HEK293 (cell line): Measurements from ENCODE around the gene PRKCQ.

ENCODE experiments used
- CTCF ChIA-PET: fragments of 350-600 bp; formaldehyde crosslinking; extraction: SDS; loops from one replicate; lab custom pipeline; 2021; ENCODE audit warnings: antibody characterized with exemption; lab: Yijun Ruan, JAX
- POLR2A ChIA-PET: fragments of 300-600 bp; formaldehyde crosslinking; extraction: SDS; loops from one replicate; lab custom pipeline; 2020; ENCODE audit warnings: antibody characterized with exemption, inconsistent platforms; lab: Yijun Ruan, JAX
- H3K27ac ChIP-seq: fragments of 200-500 bp; sonication (Bioruptor generic); 2 replicates; pipeline ENCODE4 v1.5.1; 2014; ENCODE audit warnings: low read depth, low read length, control low read depth, inconsistent platforms; ENCODE audit errors: extremely low read depth
- H3K36me3 ChIP-seq, 2 experiments: fragments of 200-500 bp in 1 of 2; sonication (Bioruptor generic) in 1 of 2; 1 replicate in 1 of 2; 2 replicates in 1 of 2; pipeline ENCODE4 v1.5.1; 2014 to 2017; ENCODE audit warnings: inconsistent platforms in 2 of 2, low read length in 2 of 2; ENCODE audit not compliant: control insufficient read depth in 2 of 2, insufficient read depth in 1 of 2
- H3K4me1 ChIP-seq: fragments of 200-500 bp; sonication (Bioruptor generic); 2 replicates; pipeline ENCODE4 v1.5.1; 2014; ENCODE audit warnings: mild to moderate bottlenecking, low read length, inconsistent platforms; ENCODE audit not compliant: control insufficient read depth, insufficient read depth
- H3K4me3 ChIP-seq: 2 replicates; pipeline ENCODE4 v1.5.1; 2011; ENCODE audit warnings: low read depth, mild to moderate bottlenecking, control low read depth, low read length, moderate library complexity
- H3K9me3 ChIP-seq: fragments of 200-500 bp; sonication (Bioruptor generic); 2 replicates; pipeline ENCODE4 v1.5.1; 2014; ENCODE audit warnings: low read depth, low read length, inconsistent platforms; ENCODE audit not compliant: control insufficient read depth, insufficient read depth
- SCRT1 ChIP-seq: fragments of 450-650 bp; formaldehyde crosslinking; IDR thresholded peaks from 2 replicates; pipeline ENCODE4 v1.5.1; 2016; ENCODE audit warnings: missing biosample characterization, missing genetic modification characterization, borderline replicate concordance
- ZBTB20 ChIP-seq: fragments of 450-650 bp; formaldehyde crosslinking; IDR thresholded peaks from 2 replicates; pipeline ENCODE4 v1.5.1; 2016; ENCODE audit warnings: missing biosample characterization, missing genetic modification characterization
- ZBTB48 ChIP-seq: fragments of 450-650 bp; formaldehyde crosslinking; IDR thresholded peaks from 2 replicates; pipeline ENCODE4 v1.5.1; 2016; ENCODE audit warnings: missing biosample characterization, missing genetic modification characterization
- ZFP3 ChIP-seq: fragments of 450-650 bp; formaldehyde crosslinking; IDR thresholded peaks from 2 replicates; pipeline ENCODE4 v1.5.1; 2016; ENCODE audit warnings: low read depth, missing biosample characterization, missing genetic modification characterization
- ZFP37 ChIP-seq: fragments of 450-650 bp; formaldehyde crosslinking; IDR thresholded peaks from 2 replicates; pipeline ENCODE4 v1.5.1; 2016; ENCODE audit warnings: missing biosample characterization, missing genetic modification characterization
- ZFP69B ChIP-seq: fragments of 450-650 bp; formaldehyde crosslinking; IDR thresholded peaks from 2 replicates; pipeline ENCODE4 v1.5.1; 2016; ENCODE audit warnings: missing biosample characterization, missing genetic modification characterization
- ZNF202 ChIP-seq: fragments of 450-650 bp; formaldehyde crosslinking; IDR thresholded peaks from 2 replicates; pipeline ENCODE4 v1.5.1; 2016; ENCODE audit warnings: missing biosample characterization, missing genetic modification characterization, borderline replicate concordance
- ZNF214 ChIP-seq: fragments of 450-650 bp; formaldehyde crosslinking; IDR thresholded peaks from 2 replicates; pipeline ENCODE4 v1.5.1; 2017; ENCODE audit warnings: missing biosample characterization, mild to moderate bottlenecking, missing genetic modification characterization, borderline replicate concordance
- ZNF248 ChIP-seq: fragments of 450-650 bp; formaldehyde crosslinking; IDR thresholded peaks from 2 replicates; pipeline ENCODE4 v1.5.1; 2017; ENCODE audit warnings: missing biosample characterization, missing genetic modification characterization
- ZNF280D ChIP-seq: fragments of 450-650 bp; formaldehyde crosslinking; IDR thresholded peaks from 2 replicates; pipeline ENCODE4 v1.5.1; 2016; ENCODE audit warnings: missing biosample characterization, missing genetic modification characterization
- ZNF341 ChIP-seq: fragments of 450-650 bp; formaldehyde crosslinking; IDR thresholded peaks from 2 replicates; pipeline ENCODE4; 2016; ENCODE audit warnings: low read depth, missing biosample characterization, missing genetic modification characterization
- ZNF473 ChIP-seq: fragments of 450-650 bp; formaldehyde crosslinking; IDR thresholded peaks from 2 replicates; pipeline ENCODE4 v1.5.1; 2017; ENCODE audit warnings: missing biosample characterization, missing genetic modification characterization
- ZNF626 ChIP-seq: fragments of 450-650 bp; sonication (Bioruptor Pico); formaldehyde crosslinking; IDR thresholded peaks from 2 replicates; pipeline ENCODE4 v1.5.1; 2018; ENCODE audit warnings: missing biosample characterization, missing genetic modification characterization, inconsistent platforms
- ZNF76 ChIP-seq: fragments of 450-650 bp; formaldehyde crosslinking; IDR thresholded peaks from 2 replicates; pipeline ENCODE4; 2016; ENCODE audit warnings: low read depth, missing biosample characterization, missing genetic modification characterization, borderline replicate concordance
- TF ChIP-seq, protein P1 (sequence below): fragments of 450-650 bp; formaldehyde crosslinking; IDR thresholded peaks from 2 replicates; pipeline ENCODE4 v1.5.1; 2016; ENCODE audit warnings: missing biosample characterization, missing genetic modification characterization
- TF ChIP-seq, protein P2 (sequence below): fragments of 450-650 bp; formaldehyde crosslinking; IDR thresholded peaks from 2 replicates; pipeline ENCODE4 v1.5.1; 2017; ENCODE audit warnings: missing biosample characterization, missing genetic modification characterization
- TF ChIP-seq, protein P3 (sequence below): IDR thresholded peaks from 2 replicates; pipeline ENCODE4 v1.6.1; 2011; ENCODE audit warnings: mild to moderate bottlenecking, low read depth, low read length, borderline replicate concordance
- TF ChIP-seq, protein P4 (sequence below): fragments of 450-650 bp; formaldehyde crosslinking; IDR thresholded peaks from 2 replicates; pipeline ENCODE4 v1.5.1; 2016; ENCODE audit warnings: missing biosample characterization, missing genetic modification characterization

PRKCQ gene

GRCh38 chr10:6499974-6500373 lies 80.1 kb downstream of the PRKCQ start (continued):
- no peak for TF ChIP-seq ZFP37 (tag by site-specific recombination)
- TF ChIP-seq, all 188 proteins: peak for 0

DNA sequence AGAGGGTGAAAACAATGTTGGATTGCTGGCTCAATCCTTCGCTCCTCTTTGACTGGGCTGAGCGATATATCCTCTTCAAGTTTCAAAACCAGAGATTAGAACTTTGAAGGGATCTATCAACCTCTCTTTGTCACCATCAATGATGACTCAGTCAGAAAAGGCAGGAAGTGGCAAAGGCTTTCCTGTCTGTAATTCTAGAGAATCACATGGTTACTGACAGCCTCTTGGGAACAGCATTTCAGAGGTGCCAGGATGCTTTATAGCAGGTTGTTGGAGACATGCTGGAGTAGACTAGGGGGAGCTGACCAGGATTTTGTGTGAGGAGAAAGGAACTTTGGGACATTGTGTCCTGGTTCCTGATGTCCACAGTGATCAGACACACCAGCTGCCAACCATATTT lies 81.3 kb downstream of the PRKCQ start:
- Histone ChIP-seq H3K9me3 (no peaks in the 10 kb centered on the region), H3K27ac (no peak overlapping the region), H3K4me1 (no peaks in the 10 kb centered on the region), H3K36me3 (peaks cover 0 to 12% of the 10 kb centered on the region in 2 experiments; a peak in 1 of 3 replicates), H3K4me3 (no peak overlapping the region)
- POLR2A ChIA-PET = no interaction called here
- no peak for TF ChIP-seq ZNF280D (tag by site-specific recombination)
- no peak for TF ChIP-seq ZFP3 (tag by site-specific recombination)
- TF ChIP-seq, protein P1, sequence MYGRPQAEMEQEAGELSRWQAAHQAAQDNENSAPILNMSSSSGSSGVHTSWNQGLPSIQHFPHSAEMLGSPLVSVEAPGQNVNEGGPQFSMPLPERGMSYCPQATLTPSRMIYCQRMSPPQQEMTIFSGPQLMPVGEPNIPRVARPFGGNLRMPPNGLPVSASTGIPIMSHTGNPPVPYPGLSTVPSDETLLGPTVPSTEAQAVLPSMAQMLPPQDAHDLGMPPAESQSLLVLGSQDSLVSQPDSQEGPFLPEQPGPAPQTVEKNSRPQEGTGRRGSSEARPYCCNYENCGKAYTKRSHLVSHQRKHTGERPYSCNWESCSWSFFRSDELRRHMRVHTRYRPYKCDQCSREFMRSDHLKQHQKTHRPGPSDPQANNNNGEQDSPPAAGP = no peak
- TF ChIP-seq ZBTB48 = no peak
- TF ChIP-seq, protein P2, sequence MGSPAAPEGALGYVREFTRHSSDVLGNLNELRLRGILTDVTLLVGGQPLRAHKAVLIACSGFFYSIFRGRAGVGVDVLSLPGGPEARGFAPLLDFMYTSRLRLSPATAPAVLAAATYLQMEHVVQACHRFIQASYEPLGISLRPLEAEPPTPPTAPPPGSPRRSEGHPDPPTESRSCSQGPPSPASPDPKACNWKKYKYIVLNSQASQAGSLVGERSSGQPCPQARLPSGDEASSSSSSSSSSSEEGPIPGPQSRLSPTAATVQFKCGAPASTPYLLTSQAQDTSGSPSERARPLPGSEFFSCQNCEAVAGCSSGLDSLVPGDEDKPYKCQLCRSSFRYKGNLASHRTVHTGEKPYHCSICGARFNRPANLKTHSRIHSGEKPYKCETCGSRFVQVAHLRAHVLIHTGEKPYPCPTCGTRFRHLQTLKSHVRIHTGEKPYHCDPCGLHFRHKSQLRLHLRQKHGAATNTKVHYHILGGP (tag by site-specific recombination) = no peak
- no peak for TF ChIP-seq ZNF626 (tag by site-specific recombination)
- TF ChIP-seq ZNF248 = no peak
- TF ChIP-seq ZNF214 (tag by site-specific recombination) = no peak
- no peak for TF ChIP-seq ZNF341 (tag by site-specific recombination)
- CTCF ChIA-PET = no interaction called here

- Histone ChIP-seq H3K4me1 (no peaks in the 10 kb centered on the region), H3K36me3 (peaks cover 0 to 12% of the 10 kb centered on the region in 2 experiments; a peak in 1 of 3 replicates), H3K9me3 (no peaks in the 10 kb centered on the region), H3K4me3 (no peak overlapping the region), H3K27ac (no peak overlapping the region)
- POLR2A ChIA-PET = no interaction called here
- CTCF ChIA-PET = interaction anchor here (1.1 kb wide), 1 partner anchor 83 kb away, joined by 3 read pairs; no protein-coding TSS in a partner anchor
- TF ChIP-seq ZFP69B (tag by site-specific recombination) = no peak
- no peak for TF ChIP-seq ZBTB48
- TF ChIP-seq, protein P3, sequence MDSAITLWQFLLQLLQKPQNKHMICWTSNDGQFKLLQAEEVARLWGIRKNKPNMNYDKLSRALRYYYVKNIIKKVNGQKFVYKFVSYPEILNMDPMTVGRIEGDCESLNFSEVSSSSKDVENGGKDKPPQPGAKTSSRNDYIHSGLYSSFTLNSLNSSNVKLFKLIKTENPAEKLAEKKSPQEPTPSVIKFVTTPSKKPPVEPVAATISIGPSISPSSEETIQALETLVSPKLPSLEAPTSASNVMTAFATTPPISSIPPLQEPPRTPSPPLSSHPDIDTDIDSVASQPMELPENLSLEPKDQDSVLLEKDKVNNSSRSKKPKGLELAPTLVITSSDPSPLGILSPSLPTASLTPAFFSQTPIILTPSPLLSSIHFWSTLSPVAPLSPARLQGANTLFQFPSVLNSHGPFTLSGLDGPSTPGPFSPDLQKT = no peak
- no peak for TF ChIP-seq SCRT1 (tag by site-specific recombination)
- no peak for TF ChIP-seq ZNF248
- TF ChIP-seq ZBTB20 (tag by site-specific recombination) = no peak
- TF ChIP-seq ZNF202 (tag by site-specific recombination) = no peak
- no peak for TF ChIP-seq ZNF76 (tag by site-specific recombination)
- TF ChIP-seq ZNF473 = no peak
- TF ChIP-seq, protein P4, sequence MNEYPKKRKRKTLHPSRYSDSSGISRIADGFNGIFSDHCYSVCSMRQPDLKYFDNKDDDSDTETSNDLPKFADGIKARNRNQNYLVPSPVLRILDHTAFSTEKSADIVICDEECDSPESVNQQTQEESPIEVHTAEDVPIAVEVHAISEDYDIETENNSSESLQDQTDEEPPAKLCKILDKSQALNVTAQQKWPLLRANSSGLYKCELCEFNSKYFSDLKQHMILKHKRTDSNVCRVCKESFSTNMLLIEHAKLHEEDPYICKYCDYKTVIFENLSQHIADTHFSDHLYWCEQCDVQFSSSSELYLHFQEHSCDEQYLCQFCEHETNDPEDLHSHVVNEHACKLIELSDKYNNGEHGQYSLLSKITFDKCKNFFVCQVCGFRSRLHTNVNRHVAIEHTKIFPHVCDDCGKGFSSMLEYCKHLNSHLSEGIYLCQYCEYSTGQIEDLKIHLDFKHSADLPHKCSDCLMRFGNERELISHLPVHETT (tag by site-specific recombination) = no peak
Observed at GRCh38 chr10:6497620-6498019, 82.5 kb downstream of the PRKCQ start.
